CD4-positive, alpha-beta T cell (primary cell): ENCODE data around the gene SLC25A31. TPM values are rescaled to one million over a fixed set of nuclear protein-coding genes. Genes with fewer than 3 reads are reported as not detected.

Experiments
- ATAC-seq: fragments of 200-7000 bp; cut with Tn5 transposase; one replicate; pipeline ENCODE4 v1.10.0; 2022; ENCODE audit warnings: mild to moderate bottlenecking; ENCODE audit not compliant: poor library complexity
- CTCF ChIA-PET: fragments of 350-600 bp; sonication (Branson Sonifier 250); formaldehyde crosslinking; loops from one replicate; lab custom pipeline; 2021; ENCODE audit warnings: antibody characterized with exemption, inconsistent platforms; lab: Charles Lee
- POLR2A ChIA-PET: fragments of 350-600 bp; sonication (Branson Sonifier 250); formaldehyde crosslinking; loops from one replicate; lab custom pipeline; 2021; ENCODE audit warnings: antibody characterized with exemption, inconsistent platforms; lab: Charles Lee
- DNase-seq, 14 experiments: peaks; one replicate each; pipeline ENCODE4 v3.0.0-alpha.2; 2013 to 2020; ENCODE audit warnings: mixed read lengths in 2 of 14
- H3K27ac ChIP-seq, 2 donors: one replicate each; pipeline versions ENCODE4 v1.5.1 to v1.7.0; 2013; ENCODE audit warnings: low read length in 2 of 2, low read depth in 1 of 2, mild to moderate bottlenecking in 1 of 2
- H3K27me3 ChIP-seq, 2 experiments: 1 replicate in 1 of 2; 2 replicates in 1 of 2; pipeline versions ENCODE4 v1.6.1 to v1.7.0; 2013; ENCODE audit warnings: low read length in 2 of 2, control low read depth in 1 of 2, mild to moderate bottlenecking in 1 of 2, moderate library complexity in 1 of 2; ENCODE audit not compliant: insufficient read depth in 2 of 2, control insufficient read depth in 1 of 2
- H3K36me3 ChIP-seq: one replicate; pipeline ENCODE4 v1.6.1; 2013; ENCODE audit warnings: low read length, control low read depth; ENCODE audit not compliant: insufficient read depth
- H3K4me1 ChIP-seq: one replicate; pipeline ENCODE4 v1.6.1; 2013; ENCODE audit warnings: low read length, control low read depth; ENCODE audit not compliant: insufficient read depth
- H3K4me3 ChIP-seq: one replicate; pipeline ENCODE4 v1.5.1; 2013; ENCODE audit warnings: mild to moderate bottlenecking, low read length, moderate library complexity
- H3K9me3 ChIP-seq, 2 experiments: 1 replicate in 1 of 2; 2 replicates in 1 of 2; pipeline versions ENCODE4 v1.6.1 to v1.7.0; 2013; ENCODE audit warnings: low read length in 2 of 2, mild to moderate bottlenecking in 2 of 2, control low read depth in 1 of 2, moderate library complexity in 1 of 2; ENCODE audit not compliant: control insufficient read depth in 1 of 2, insufficient read depth in 1 of 2
- H3K27ac Mint-ChIP-seq: one replicate; pipeline ENCODE4 v1.8.0; 2020; ENCODE audit warnings: mixed read lengths
- H3K27me3 Mint-ChIP-seq: one replicate; pipeline ENCODE4 v1.8.0; 2021; ENCODE audit warnings: mixed read lengths
- H3K36me3 Mint-ChIP-seq: one replicate; pipeline ENCODE4 v1.8.0; 2021; ENCODE audit warnings: low read depth, mixed read lengths
- H3K4me1 Mint-ChIP-seq: one replicate; pipeline ENCODE4 v1.8.0; 2021; ENCODE audit warnings: low read depth, mixed read lengths
- H3K4me3 Mint-ChIP-seq: one replicate; pipeline ENCODE4 v1.8.0; 2020; ENCODE audit warnings: mild to moderate bottlenecking, mixed read lengths
- H3K9me3 Mint-ChIP-seq: one replicate; pipeline ENCODE4 v1.8.0; 2020; ENCODE audit warnings: mixed read lengths
- CTCF ChIP-seq: fragments of 200-600 bp; IDR thresholded peaks from one replicate; pipeline ENCODE4 v1.8.0; 2022; ENCODE audit warnings: antibody characterized with exemption, mild to moderate bottlenecking
- intact Hi-C, 2 experiments: fragments of 100-400 bp; cut with DNase I in 1 of 2; cut with micrococcal nuclease in 1 of 2; formaldehyde crosslinking; loops; one replicate each; pipeline versions ENCODE4 v1.15.1 to v1.9.0; 2023 to 2025; cut with DNase I, micrococcal nuclease
- total RNA-seq, 174 experiments: library from RNA in 2 of 174; stranded (reverse) in 2 of 174; gene quantifications; one replicate each; pipeline ENCODE4 v1.2.3 and lab custom pipeline; 2021 to 2026

Gene SLC25A31
- total RNA-seq, 2 experiments from 2014 or later, result not detected

GRCh38 chr4:127809173-127809800 lies 79.1 kb downstream of the SLC25A31 start:
- ChIA-PET CTCF (no interaction called here), POLR2A (no interaction called here)
- Histone ChIP-seq H3K36me3 (no peaks in the 10 kb centered on the region), H3K27ac (no peak overlapping the region), H3K27me3 (peaks cover 0 to 9% of the 10 kb centered on the region in 2 experiments), H3K4me3 (no peak overlapping the region), H3K9me3 (no peaks in the 10 kb centered on the region), H3K4me1 (no peaks in the 10 kb centered on the region)
- no peak overlapping the region for H3K27ac Mint-ChIP-seq
- H3K4me3 Mint-ChIP-seq, result no peak overlapping the region
- H3K36me3 Mint-ChIP-seq, result no peaks in the 10 kb centered on the region
- intact Hi-C loops, result no loop called here
- DNase-seq (no peak), ATAC-seq (no peak)
- no peaks in the 10 kb centered on the region for H3K4me1 Mint-ChIP-seq
- TF ChIP-seq CTCF, result no peak
- no peaks in the 10 kb centered on the region for H3K9me3 Mint-ChIP-seq
- peaks cover 18% of the 10 kb centered on the region for H3K27me3 Mint-ChIP-seq

- Histone ChIP-seq H3K27ac (no peak overlapping the region), H3K4me1 (no peaks in the 10 kb centered on the region), H3K27me3 (peaks cover 0 to 13% of the 10 kb centered on the region in 2 experiments), H3K36me3 (no peaks in the 10 kb centered on the region), H3K4me3 (no peak overlapping the region), H3K9me3 (no peaks in the 10 kb centered on the region)
- ATAC-seq, result no peak
- POLR2A ChIA-PET, result no interaction called here
- DNase-seq, result no peak
- Mint-ChIP-seq H3K36me3 (no peaks in the 10 kb centered on the region), H3K27ac (no peak overlapping the region), H3K4me3 (no peak overlapping the region), H3K4me1 (no peaks in the 10 kb centered on the region), H3K9me3 (no peaks in the 10 kb centered on the region), H3K27me3 (peaks cover 23% of the 10 kb centered on the region)
- CTCF ChIA-PET, result no interaction called here
- no peak for TF ChIP-seq CTCF
- intact Hi-C loops, result no loop called here
These were observed 80.4 kb downstream of the SLC25A31 start for GRCh38 chr4:127810551-127810950.

- H3K27me3 Mint-ChIP-seq, result peaks cover 32% of the 10 kb centered on the region
- DNase-seq, result no peak
- POLR2A ChIA-PET, result no interaction called here
- Histone ChIP-seq H3K9me3 (peaks cover 0 to 4% of the 10 kb centered on the region in 2 experiments), H3K4me1 (no peaks in the 10 kb centered on the region), H3K27ac (no peak overlapping the region), H3K4me3 (no peak overlapping the region), H3K36me3 (no peaks in the 10 kb centered on the region), H3K27me3 (peaks cover 3% of the 10 kb centered on the region in 2 experiments)
- H3K36me3 Mint-ChIP-seq, result no peaks in the 10 kb centered on the region
- H3K4me1 Mint-ChIP-seq, result no peaks in the 10 kb centered on the region
- ATAC-seq, result no peak
- intact Hi-C loops, result no loop called here
- no peak for TF ChIP-seq CTCF
- H3K4me3 Mint-ChIP-seq, result no peak overlapping the region
- CTCF ChIA-PET, result no interaction called here
- no peak overlapping the region for H3K27ac Mint-ChIP-seq
- H3K9me3 Mint-ChIP-seq, result no peaks in the 10 kb centered on the region
These were observed 92.2 kb downstream of the SLC25A31 start for GRCh38 chr4:127822430-127822829.

Other genes with a start within 250 kb of the SLC25A31 start
- not detected for gene INTU, start 97.4 kb upstream of the SLC25A31 start, total RNA-seq
- not detected for gene HSPA4L, start 51.9 kb downstream of the SLC25A31 start, total RNA-seq
- gene PLK4, start 150.5 kb downstream of the SLC25A31 start, total RNA-seq, result 1 to 10 TPM; 2.7 to 3.4 TPM
- 10 to 100 TPM; 25.0 to 28.0 TPM for gene MFSD8, start 234.8 kb downstream of the SLC25A31 start, total RNA-seq
- gene ABHD18, start 235.0 kb downstream of the SLC25A31 start, total RNA-seq, result 10 to 100 TPM; 15.1 to 17.0 TPM